ENCODE results near the gene IFNK.

DNA sequence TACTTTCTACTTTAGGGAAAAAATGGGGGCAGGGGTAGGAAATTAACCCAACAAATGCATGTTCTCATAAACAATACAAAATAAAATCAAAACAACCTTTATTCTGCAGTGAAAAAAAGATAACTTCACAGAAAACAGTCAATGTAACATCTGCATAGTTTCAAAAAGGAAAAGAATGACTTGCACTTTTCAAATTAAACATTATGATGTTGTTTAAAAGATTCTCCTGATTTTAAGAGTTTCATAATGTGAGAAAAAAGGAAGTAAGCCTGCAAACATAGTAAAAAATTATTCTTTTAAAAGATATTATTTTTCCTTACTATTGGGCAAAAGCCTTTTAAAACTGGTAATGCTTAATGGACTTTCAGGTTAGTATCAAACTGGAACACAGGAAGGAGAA, 41.6 kb downstream of the IFNK start:
- TF ChIP-seq CTCF (IDR thresholded peaks at IDR 0.05) (no peak), POLR2A (IDR thresholded peaks at IDR 0.05) (no peak)

All from adrenal gland (tissue), 5 donors.